HG03025 (cell line): ENCODE measurements around the gene EEF2.
A peak's percentile ranks its signal among the peaks of the same experiment; 100 is the strongest.
"Not testable (repeated sequence)": the region's sequence is repeated elsewhere in the genome, so short reads cannot be mapped to it uniquely, and the experiment has no call there.

Experiments used
- ATAC-seq: cut with Tn5 transposase; IDR thresholded peaks from one replicate; pipeline ENCODE4 v1.9.1; 2021; ENCODE audit warnings: mild to moderate bottlenecking, moderate library complexity; ENCODE audit not compliant: unreplicated experiment, low FRiP score

Gene EEF2

GRCh38 chr19:4015705-4016402 lies 30.6 kb upstream of the EEF2 start:
- no peak for ATAC-seq

- ATAC-seq, result no peak
Measured at GRCh38 chr19:4014541-4015491, 29.6 kb upstream of the EEF2 start.

- ATAC-seq, result no peak
Measured at GRCh38 chr19:4013886-4014540, 28.8 kb upstream of the EEF2 start.

DNA sequence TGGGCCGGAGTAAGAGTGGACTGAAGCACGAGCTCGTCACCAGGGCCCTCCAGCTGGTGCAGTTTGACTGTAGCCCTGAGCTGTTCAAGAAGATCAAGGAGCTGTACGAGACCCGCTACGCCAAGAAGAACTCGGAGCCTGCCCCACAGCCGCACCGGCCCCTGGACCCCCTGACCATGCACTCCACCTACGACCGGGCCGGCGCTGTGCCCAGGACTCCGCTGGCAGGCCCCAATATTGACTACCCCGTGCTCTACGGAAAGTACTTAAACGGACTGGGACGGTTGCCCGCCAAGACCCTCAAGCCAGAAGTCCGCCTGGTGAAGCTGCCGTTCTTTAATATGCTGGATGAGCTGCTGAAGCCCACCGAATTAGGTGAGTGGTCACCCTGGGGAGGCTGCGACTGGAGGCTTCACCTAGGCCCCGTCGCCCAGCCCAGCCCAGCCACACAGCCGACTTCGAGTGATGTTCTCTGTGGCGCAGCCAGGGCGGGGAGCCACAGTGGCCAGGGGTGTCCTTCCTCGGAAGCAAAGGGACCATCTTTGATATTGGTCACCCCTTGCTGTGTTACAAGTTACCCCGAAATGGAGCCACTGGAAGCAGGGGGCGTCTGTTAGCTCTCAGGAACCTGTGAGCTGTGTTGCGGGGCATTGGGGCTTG lies 27.8 kb upstream of the EEF2 start:
- no peak for ATAC-seq

DNA sequence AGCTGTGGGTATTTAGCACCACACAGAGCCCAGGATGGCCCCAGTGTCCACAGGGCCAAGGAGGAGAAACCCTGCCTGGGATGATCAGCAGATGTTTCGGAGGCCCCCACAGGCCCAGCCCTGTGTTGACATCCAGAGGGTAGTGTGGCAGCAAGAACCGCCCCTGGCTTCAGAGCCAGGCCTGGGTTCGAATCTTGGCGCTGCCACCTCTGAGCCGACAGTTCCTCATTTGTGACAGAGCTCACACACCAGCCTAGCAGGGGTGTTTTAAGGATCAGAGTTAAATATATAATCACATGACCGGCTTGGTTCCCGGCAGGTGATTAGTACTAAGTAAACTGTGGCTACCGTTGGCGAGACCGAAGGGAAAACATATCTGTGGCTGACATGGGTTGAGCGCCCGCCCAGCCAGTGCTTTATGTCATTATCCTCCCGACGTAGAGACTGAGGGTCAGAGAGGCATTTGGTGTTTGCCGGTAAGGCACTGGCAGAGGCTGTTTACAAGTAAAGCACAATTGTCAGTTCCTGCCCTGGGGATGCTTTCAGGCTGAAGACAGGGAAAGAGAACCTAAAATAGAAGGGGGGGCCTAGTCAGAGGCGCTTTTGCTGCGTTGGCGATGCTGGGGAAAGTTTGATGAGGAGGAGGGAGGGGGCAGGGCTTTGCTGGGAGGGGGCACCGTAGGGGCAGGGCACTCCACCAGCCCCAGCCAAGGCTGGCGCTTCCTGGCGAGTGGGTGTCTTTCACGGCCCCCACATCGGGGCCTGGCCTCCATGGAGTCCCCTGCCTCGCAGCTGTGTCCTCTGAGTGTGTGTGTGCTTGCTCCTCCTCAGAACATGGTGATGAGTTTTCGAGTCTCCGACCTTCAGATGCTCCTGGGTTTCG lies 27.1 kb upstream of the EEF2 start:
- no peak for ATAC-seq

GRCh38 chr19:4011430-4011829 lies 26.2 kb upstream of the EEF2 start:
- not testable (repeated sequence) for ATAC-seq

- no peak for ATAC-seq
Measured at GRCh38 chr19:4010808-4011110, 25.5 kb upstream of the EEF2 start.

DNA sequence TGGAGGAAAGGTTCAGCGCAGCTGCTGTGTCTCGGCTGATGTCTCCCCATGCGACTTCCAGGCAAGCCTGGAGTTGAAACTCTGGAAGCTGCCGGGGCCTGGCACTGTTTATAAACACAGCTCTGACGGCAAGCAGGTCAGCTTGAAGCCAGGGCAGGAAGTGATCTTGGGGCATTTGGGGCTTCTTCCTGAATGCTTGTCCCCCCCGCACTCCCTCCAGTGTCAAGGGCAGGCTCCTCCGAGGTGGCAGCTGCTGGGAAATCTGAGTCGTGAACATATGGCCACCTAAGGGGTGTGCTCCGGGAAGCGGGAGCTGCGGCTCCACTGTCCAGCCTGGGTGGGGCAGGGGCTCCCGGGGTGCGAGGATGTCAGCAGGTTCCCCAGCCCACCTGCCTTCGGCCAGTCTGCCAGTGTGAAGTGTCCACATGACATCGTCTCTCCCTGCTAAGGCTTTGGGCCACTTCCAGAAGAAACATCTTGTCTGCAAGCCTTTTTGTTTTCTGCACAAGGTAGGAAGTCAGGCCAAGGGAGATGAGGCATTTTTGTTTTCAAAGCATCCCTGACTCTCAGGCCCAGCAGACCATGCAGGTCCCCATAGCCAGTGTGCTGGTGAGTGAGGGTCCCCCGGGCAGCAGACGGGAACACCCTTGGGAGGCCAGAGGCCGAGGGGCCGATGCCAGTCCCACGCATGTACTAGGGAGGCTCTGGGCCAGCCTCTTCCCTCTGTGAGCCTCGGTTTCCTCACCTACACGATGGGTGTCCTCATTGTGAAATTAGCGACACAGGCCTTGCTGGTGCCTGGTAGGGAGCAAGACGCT lies 24.9 kb upstream of the EEF2 start:
- no peak for ATAC-seq

GRCh38 chr19:4007836-4008539 lies 22.7 kb upstream of the EEF2 start:
- peak; percentile 14 for ATAC-seq

- ATAC-seq, result peak; percentile 79
Measured at GRCh38 chr19:4007021-4007835, 22.0 kb upstream of the EEF2 start, which contains the start of gene PIAS4. Gene PIAS4, plus strand, starts transcription at chr19:4007736. Its CDS starts 25 bp downstream, at chr19:4007761.

DNA sequence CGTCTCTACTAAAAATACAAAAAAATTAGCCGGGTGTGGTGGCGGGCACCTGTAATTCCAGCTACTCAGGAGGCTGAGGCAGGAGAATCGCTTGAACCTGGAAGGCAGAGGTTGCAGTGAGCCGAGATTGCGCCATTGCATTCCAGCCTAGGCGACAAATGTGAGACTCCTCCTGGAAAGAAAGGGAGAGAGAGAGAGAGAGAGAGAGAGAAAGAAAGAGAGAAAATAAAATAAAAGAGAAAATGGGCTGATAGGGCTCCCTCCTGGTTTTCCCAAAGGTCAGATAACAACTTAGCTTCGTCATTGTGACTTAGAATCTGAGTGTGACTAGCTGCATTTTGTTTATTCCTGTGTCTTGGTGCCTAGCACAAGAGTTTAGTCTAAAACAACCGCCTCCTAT lies 20.2 kb upstream of the EEF2 start:
- not testable (repeated sequence) for ATAC-seq

- ATAC-seq, result not testable (repeated sequence)
Measured at GRCh38 chr19:4000798-4001197, 15.5 kb upstream of the EEF2 start.

DNA sequence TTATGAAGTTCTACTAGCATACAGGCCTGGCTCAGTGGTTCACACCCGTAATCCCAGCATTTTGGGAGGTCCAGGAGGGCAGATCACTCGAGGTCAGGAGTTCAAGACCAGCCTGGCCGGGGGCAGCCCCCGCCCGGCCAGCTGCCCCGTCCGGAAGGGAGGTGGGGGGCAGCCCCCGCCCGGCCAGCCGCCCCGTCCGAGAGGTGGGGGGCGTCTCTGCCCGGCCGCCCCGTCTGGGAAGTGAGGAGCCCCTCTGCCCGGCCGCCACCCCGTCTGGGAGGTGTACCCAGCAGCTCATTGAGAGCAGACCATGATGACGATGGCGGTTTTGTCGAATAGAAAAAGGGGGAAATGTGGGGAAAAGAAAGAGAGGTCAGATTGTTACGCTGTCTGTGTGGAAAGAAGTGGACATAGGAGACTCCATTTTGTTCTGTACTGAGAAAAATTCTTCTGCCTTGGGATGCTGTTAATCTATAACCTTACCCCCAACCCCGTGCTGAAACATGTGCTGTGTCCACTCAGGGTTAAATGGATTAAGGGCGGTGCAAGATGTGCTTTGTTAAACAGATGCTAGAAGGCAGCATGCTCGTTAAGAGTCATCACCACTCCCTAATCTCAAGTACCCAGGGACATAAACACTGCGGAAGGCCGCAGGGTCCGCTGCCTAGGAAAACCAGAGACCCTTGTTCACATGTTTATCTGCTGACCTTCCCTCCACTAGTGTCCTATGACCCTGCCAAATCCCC lies 13.6 kb upstream of the EEF2 start:
- ATAC-seq, result not testable (repeated sequence)

GRCh38 chr19:3995607-3996006 lies 10.3 kb upstream of the EEF2 start:
- no peak for ATAC-seq

DNA sequence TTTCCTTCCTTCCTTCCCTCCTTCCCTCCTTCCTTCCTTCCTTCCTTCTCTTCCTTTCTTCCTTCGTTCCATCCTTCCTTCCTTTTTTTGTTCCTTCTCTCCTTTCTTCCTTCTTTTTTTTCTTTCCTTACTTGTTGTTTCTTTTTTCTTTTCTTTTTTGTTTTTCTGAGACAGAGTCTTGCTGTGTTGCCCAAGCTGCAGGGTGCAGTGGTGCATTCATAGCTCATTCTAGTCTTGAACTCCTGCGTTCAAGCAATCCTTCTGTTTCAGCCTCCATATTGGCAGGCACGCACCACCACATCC lies 5.5 kb upstream of the EEF2 start:
- ATAC-seq, result no peak

DNA sequence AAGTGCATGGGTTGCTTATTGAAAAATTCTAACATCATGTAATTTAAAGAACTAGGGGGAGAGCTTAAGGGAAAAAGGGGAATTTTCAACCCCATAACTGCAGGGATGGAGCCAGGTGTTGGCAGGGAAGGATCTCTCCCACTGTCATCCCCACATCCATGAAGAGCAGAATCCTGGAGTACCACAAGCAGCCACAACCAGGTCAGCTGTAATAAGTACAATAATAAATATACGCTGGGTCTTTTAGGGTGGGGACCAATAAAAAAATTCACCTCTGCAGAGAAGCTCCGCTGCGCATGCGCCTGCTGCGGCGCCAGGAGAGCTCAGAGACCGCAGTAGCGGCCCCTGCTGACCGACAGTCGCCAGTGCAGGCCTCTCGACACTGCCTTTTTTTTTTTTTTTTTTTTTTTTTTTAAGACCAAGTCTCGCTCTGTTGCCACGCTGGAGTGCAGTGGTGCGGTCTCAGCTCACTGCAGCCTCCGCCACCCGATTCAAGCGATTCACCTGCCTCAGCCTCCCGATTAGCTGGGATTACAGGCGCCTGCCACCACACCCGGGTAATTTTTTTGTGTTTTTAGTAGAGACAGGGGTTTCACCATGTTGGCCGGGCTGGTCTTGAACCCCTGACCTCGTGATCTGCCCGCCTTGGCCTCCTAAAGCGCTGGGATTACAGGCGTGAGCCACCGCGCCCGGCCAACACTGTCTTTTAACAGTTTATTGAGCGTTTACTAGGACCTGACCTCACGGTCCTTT lies 2.5 kb upstream of the EEF2 start:
- ATAC-seq, result no peak
